Fibroblast of villous mesenchyme (primary cell): ENCODE data around the gene ITGBL1. TPM values are rescaled to one million over a fixed set of nuclear protein-coding genes. Genes with fewer than 3 reads are reported as not detected.
A peak's percentile ranks its signal among the peaks of the same experiment; 100 is the strongest.

Source experiments
- DNase-seq: peaks from one replicate; pipeline ENCODE4 v3.0.0-alpha.2; 2010; ENCODE audit warnings: low read depth
- H3K4me3 ChIP-seq: 2 replicates; pipeline ENCODE4 v1.5.1; 2011; ENCODE audit warnings: low read depth, mild to moderate bottlenecking, low read length
- total RNA-seq: library from RNA; depleted of rRNA; stranded (reverse); fragments of >200 nt; gene quantifications from 2 replicates; pipeline ENCODE4 v1.2.3, GENCODE V29; 2012
- TF ChIP-seq, protein P1 (sequence below): IDR thresholded peaks from 2 replicates; pipeline ENCODE4 v1.5.1; 2012; ENCODE audit warnings: low read depth, mild to moderate bottlenecking, low read length; ENCODE audit not compliant: insufficient read depth

Gene ITGBL1
- total RNA-seq, 1 donor = 21.2 TPM

DNA sequence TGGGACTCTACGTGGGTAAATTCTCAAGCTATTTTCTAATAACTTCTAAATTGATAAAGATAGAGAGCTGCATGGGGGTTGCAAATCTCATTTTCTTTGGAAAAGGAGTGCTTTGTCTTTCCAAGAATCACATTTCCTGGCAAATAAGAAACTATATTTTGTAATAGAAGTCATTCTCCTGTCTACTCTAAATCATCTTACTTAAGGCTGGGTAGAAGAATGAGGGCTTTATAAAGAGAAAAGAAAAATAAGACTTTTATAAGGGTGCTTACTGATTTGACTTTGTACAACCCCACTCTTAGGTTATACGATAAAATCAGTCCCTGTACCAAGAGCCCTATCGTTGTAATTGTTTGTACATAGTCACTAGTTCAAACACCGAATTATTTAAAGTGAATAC lies 14.9 kb downstream of the ITGBL1 start:
- DNase-seq = no peak
- H3K4me3 ChIP-seq = no peak overlapping the region
- TF ChIP-seq, protein P1, sequence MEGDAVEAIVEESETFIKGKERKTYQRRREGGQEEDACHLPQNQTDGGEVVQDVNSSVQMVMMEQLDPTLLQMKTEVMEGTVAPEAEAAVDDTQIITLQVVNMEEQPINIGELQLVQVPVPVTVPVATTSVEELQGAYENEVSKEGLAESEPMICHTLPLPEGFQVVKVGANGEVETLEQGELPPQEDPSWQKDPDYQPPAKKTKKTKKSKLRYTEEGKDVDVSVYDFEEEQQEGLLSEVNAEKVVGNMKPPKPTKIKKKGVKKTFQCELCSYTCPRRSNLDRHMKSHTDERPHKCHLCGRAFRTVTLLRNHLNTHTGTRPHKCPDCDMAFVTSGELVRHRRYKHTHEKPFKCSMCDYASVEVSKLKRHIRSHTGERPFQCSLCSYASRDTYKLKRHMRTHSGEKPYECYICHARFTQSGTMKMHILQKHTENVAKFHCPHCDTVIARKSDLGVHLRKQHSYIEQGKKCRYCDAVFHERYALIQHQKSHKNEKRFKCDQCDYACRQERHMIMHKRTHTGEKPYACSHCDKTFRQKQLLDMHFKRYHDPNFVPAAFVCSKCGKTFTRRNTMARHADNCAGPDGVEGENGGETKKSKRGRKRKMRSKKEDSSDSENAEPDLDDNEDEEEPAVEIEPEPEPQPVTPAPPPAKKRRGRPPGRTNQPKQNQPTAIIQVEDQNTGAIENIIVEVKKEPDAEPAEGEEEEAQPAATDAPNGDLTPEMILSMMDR = no peak

DNA sequence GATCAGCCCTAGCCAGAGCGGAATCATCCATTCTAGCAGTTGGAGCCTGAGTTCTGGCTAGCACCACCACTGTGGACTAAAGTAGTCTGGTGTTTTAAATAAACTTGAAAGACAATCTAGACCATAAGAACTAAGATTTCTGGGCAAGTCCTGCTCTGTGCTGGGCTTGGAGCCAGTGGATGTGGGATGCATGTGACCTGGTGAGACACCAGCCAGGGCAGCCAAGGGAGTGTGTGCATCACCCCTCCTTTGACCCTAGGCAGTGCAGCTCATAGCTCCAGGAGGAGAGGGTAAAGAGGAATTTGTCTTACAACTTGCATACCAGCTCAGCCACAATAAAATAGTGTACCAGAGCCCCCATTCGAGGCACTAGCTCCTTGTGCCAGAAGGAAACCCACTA lies 21.0 kb downstream of the ITGBL1 start:
- H3K4me3 ChIP-seq = no peak overlapping the region
- TF ChIP-seq, protein P1 = no peak
- peak; percentile 56 for DNase-seq

DNA sequence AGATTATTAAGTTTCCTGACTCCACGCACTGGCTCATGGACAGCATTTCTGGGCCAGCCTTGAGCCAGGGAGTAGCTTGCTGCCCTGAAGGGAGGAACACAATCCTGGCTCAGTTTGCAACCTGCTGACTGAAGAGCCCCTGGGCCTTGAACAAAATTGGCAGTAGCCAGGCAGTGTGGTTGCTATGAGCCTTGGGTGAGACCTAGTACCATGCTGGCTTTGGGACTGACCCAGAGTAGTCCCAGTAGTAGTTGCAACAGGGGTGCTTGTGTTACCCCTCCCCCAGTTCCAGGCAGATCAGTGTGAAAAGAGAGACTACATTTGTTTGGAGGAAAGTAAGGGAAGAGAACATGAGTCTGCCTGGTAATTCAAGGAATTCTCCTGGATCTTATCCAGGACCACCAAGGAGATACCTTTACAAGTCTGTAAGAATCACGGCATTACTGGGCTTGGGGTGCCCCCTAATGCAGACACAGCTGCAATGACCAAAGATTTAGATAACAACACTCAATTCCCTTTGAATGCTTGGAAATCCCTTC lies 22.0 kb downstream of the ITGBL1 start:
- TF ChIP-seq, protein P1 = peak; percentile 70
- no peak overlapping the region for H3K4me3 ChIP-seq
- DNase-seq = peak; percentile 89

DNA sequence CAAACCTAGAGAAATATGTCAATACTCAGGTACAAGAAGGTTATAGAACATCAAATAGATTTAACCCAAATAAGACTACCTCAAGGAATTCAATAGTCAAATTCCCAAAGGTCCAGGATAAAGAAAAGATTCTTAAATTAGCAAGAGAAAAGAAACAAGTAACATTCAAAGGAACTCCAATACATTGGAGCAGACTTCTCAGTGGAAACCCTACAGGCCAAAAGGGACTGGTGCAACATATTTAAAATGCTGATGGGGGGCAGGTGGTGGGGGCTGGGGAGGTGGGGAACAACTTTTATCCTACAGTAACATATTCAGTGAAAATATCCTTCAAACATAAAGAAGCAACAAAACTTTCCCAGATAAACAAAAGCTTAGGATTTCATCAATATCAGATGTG lies 23.1 kb downstream of the ITGBL1 start:
- TF ChIP-seq, protein P1 = no peak
- H3K4me3 ChIP-seq = no peak overlapping the region

DNA sequence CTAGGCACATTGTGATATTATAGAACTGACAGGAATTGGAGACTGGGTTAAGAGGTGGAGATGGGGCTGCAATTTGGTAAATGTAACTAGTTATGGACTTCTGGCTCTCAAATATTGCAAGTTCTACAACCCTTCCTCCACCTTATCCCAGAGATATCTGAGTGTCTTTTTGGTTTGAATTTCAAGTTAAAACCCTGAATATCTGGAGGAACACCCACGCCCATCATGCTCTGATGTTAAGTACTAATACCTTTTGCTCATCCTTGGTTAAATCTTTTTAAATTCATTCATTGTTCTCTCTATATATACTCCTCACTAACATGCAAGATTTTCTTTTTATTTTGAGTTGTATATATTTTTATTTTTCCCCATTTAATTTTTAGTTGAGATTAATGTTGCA lies 28.9 kb downstream of the ITGBL1 start:
- DNase-seq = no peak
- no peak overlapping the region for H3K4me3 ChIP-seq
- TF ChIP-seq, protein P1 = no peak

More for the DNA sequence above, 23.1 kb downstream of the ITGBL1 start:
- no peak for DNase-seq

DNA sequence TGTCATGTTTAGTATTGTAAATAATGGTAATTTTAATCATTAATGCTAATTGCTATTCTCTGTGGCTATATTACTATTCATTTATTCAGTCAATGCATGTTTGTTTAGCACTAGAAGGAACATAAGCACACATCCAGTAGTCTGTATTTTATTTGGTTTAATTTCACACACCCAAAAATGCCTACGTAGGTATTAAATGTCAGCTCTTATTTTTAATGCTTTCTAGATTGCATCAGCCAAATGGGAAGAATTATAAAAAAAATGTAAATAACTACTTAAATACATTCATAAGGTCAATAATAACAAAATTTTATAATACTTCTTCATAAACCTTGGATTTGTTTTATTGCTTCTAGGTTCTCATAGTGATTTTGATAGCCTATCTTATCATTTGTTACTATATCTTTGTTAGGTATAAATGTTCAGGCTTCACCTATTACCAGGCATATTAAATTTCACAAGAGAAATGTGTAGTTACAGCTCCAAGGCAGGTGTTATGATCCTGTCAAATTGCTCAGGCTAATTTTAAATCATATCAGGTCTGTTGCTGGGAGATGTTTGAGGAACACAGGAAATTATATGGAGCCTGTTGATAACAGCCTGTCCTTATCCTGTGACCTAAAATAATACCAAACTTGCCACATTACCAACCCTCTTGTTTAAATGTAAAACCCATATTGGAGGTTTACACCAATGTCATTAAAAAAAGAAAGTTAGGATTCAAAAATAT lies 34.4 kb downstream of the ITGBL1 start:
- no peak overlapping the region for H3K4me3 ChIP-seq
- TF ChIP-seq, protein P1 = no peak
- DNase-seq = peak; percentile 26
